Progenitor cell of endocrine pancreas (in vitro differentiated cells): ENCODE data around the gene PCP4L1. TPM values are rescaled to one million over a fixed set of nuclear protein-coding genes. Genes with fewer than 3 reads are reported as not detected.

Source experiments
- DNase-seq: peaks from one replicate; pipeline ENCODE4 v3.0.0; 2021; ENCODE audit warnings: low spot score; ENCODE audit not compliant: unreplicated experiment
- H3K27ac Mint-ChIP-seq: 2 replicates; pipeline ENCODE4 v1.8.0; 2021; ENCODE audit warnings: mild to moderate bottlenecking, moderate library complexity, mixed read lengths
- H3K27me3 Mint-ChIP-seq: 2 replicates; pipeline ENCODE4 v1.8.0; 2021; ENCODE audit warnings: mixed read lengths
- H3K36me3 Mint-ChIP-seq: 2 replicates; pipeline ENCODE4 v1.8.0; 2022; ENCODE audit warnings: mixed read lengths; ENCODE audit not compliant: insufficient read depth
- H3K4me1 Mint-ChIP-seq: 2 replicates; pipeline ENCODE4 v1.8.0; 2021; ENCODE audit warnings: low read depth, mixed read lengths
- H3K4me3 Mint-ChIP-seq: 2 replicates; pipeline ENCODE4 v1.8.0; 2021; ENCODE audit warnings: low read depth, mild to moderate bottlenecking, moderate library complexity, mixed read lengths
- H3K9me3 Mint-ChIP-seq: 2 replicates; pipeline ENCODE4 v1.8.0; 2021; ENCODE audit warnings: low read depth, mixed read lengths
- CTCF ChIP-seq: fragments of 200-600 bp; sonication (generic); IDR thresholded peaks from one replicate; pipeline ENCODE4 v1.5.0; 2021; ENCODE audit warnings: antibody characterized with exemption, mild to moderate bottlenecking; ENCODE audit not compliant: unreplicated experiment
- total RNA-seq: library from RNA; stranded (reverse); gene quantifications from 2 replicates; pipeline ENCODE4 v1.2.1, GENCODE V29; 2021

PCP4L1 gene
- total RNA-seq, 1 donor from 2014 or later, result 0.86 TPM

DNA sequence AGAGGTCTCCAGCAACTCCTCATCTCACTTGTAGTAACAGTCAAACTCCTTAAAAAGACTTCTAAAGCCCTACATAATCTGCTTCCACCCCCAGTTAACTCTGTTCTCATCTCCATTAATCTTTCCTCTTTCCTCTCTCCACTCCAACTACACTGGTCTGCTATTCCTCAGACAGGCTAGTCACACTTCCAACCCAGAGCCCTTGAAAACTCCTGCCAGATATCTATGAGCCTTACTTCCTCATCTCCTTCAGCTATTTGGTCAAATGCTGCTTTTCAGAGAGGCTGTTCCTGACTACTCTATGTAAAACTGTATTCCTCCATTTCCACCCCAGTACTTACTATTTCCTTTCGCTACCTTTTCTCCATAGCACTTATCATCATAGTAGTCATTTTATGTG lies 24.4 kb downstream of the PCP4L1 start:
- no peak for TF ChIP-seq CTCF
- no peak for DNase-seq
- H3K36me3 Mint-ChIP-seq, result peaks cover 3% of the 10 kb centered on the region
- no peak overlapping the region for H3K27ac Mint-ChIP-seq
- H3K9me3 Mint-ChIP-seq, result no peaks in the 10 kb centered on the region
- peaks cover 28% of the 10 kb centered on the region for H3K27me3 Mint-ChIP-seq
- peaks cover 3% of the 10 kb centered on the region for H3K4me1 Mint-ChIP-seq
- no peak overlapping the region for H3K4me3 Mint-ChIP-seq

GRCh38 chr1:161285113-161285512 lies 26.6 kb downstream of the PCP4L1 start:
- Mint-ChIP-seq H3K36me3 (peaks cover 3% of the 10 kb centered on the region), H3K4me1 (peaks cover 3% of the 10 kb centered on the region), H3K27ac (no peak overlapping the region), H3K27me3 (peaks cover 23% of the 10 kb centered on the region), H3K9me3 (no peaks in the 10 kb centered on the region), H3K4me3 (no peak overlapping the region)
- no peak for DNase-seq
- TF ChIP-seq CTCF, result no peak

GRCh38 chr1:161285521-161285920 lies 27.0 kb downstream of the PCP4L1 start:
- no peak overlapping the region for H3K4me3 Mint-ChIP-seq
- no peak for TF ChIP-seq CTCF
- no peaks in the 10 kb centered on the region for H3K9me3 Mint-ChIP-seq
- peaks cover 23% of the 10 kb centered on the region for H3K27me3 Mint-ChIP-seq
- H3K36me3 Mint-ChIP-seq, result peaks cover 3% of the 10 kb centered on the region
- peaks cover 3% of the 10 kb centered on the region for H3K4me1 Mint-ChIP-seq
- H3K27ac Mint-ChIP-seq, result no peak overlapping the region
- DNase-seq, result no peak

- H3K4me1 Mint-ChIP-seq, result peaks cover 4% of the 10 kb centered on the region
- H3K36me3 Mint-ChIP-seq, result peaks cover 3% of the 10 kb centered on the region
- H3K4me3 Mint-ChIP-seq, result no peak overlapping the region
- TF ChIP-seq CTCF, result no peak
- no peak for DNase-seq
- no peaks in the 10 kb centered on the region for H3K9me3 Mint-ChIP-seq
- peaks cover 22% of the 10 kb centered on the region for H3K27me3 Mint-ChIP-seq
- no peak overlapping the region for H3K27ac Mint-ChIP-seq
Measured at GRCh38 chr1:161287482-161288054, 29.0 kb downstream of the PCP4L1 start.

GRCh38 chr1:161290779-161291178 lies 32.2 kb downstream of the PCP4L1 start:
- H3K36me3 Mint-ChIP-seq, result no peaks in the 10 kb centered on the region
- H3K9me3 Mint-ChIP-seq, result no peaks in the 10 kb centered on the region
- H3K27ac Mint-ChIP-seq, result no peak overlapping the region
- DNase-seq, result no peak
- TF ChIP-seq CTCF, result no peak
- no peaks in the 10 kb centered on the region for H3K27me3 Mint-ChIP-seq
- H3K4me1 Mint-ChIP-seq, result peaks cover 1% of the 10 kb centered on the region
- no peak overlapping the region for H3K4me3 Mint-ChIP-seq
